Measurements from ENCODE around the gene TOX2.

Gene TOX2

DNA sequence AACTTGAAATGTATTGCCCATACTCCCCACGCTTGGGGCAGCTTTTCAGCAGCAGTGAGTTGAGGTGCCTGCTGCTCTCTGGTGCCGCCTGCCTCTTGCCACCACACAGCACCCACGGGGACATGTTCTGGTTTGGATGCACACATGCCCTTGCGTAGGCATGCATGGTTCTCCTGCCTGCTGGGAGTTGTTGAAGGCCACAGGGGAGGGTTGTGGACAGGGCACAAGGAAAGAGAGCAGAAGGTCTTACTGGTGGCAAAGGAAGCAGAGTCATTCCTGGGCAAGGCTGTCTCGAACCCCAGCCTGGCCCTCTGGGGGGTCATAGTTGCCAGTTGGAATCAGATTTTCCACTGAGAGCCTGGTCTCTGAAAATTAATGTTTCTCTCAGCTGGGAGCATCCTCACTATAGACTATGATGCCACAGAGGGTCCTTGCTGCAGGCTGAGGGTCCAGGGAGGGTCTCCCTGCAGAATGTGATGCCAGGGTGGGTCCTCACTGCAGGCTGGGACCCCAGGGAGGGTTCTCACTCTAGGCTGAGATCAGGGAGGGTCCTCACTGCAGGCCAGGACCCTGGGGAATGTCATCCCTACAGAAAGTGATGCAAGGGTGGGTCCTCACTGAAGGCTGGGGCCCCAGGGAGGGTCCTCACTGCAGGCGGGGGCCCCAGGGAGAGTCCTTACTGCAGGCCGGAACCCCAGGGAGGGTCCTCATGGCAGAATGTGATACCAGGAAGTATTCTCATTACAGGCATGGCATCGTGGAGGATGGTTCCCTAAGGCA, 59.2 kb downstream of the TOX2 start:
- DNase-seq = no peak
- H3K23ac ChIP-seq (ENCODE audit: low read length) = no peak overlapping the region
- H3K27me3 ChIP-seq (ENCODE audit: insufficient read depth, low read length, poor library complexity) = no peaks in the 10 kb centered on the region
- H3K56ac ChIP-seq (ENCODE audit: low read length) = no peak overlapping the region
- no peak overlapping the region for H3K4ac ChIP-seq (ENCODE audit: low read depth, low read length)
- no peak overlapping the region for H3K27ac ChIP-seq (ENCODE audit: low read depth, low read length)
- H2BK120ac ChIP-seq (ENCODE audit: low read depth, low read length) = no peak overlapping the region
- H3K4me2 ChIP-seq (ENCODE audit: low read length) = no peak overlapping the region
- H3K9ac ChIP-seq (ENCODE audit: low read length) = no peak overlapping the region
- H3K18ac ChIP-seq (ENCODE audit: low read length) = no peak overlapping the region
- no CpG with 5 or more reads among the region's 8 CpGs for WGBS (ENCODE audit: extremely low coverage, insufficient coverage, low lambda C conversion rate)
- H3K4me1 ChIP-seq (ENCODE audit: control insufficient read depth, low read depth, low read length) = peaks cover 4% of the 10 kb centered on the region
- no peak overlapping the region for H2BK5ac ChIP-seq (ENCODE audit: low read length)
- no peak overlapping the region for H4K8ac ChIP-seq (ENCODE audit: low read depth, low read length)
- no peak overlapping the region for H2BK15ac ChIP-seq (replicated peaks; ENCODE audit: low read depth)
- no peaks in the 10 kb centered on the region for H3K79me2 ChIP-seq (ENCODE audit: control insufficient read depth, insufficient read depth, low read length)
- H3K79me1 ChIP-seq (ENCODE audit: low read length) = no peaks in the 10 kb centered on the region
- no peaks in the 10 kb centered on the region for H3K36me3 ChIP-seq (ENCODE audit: control insufficient read depth, insufficient read depth, low read length)
- H4K5ac ChIP-seq (ENCODE audit: low read length) = no peak overlapping the region
- H2AK5ac ChIP-seq (ENCODE audit: low read length) = no peak overlapping the region
- no peak overlapping the region for H3K4me3 ChIP-seq (ENCODE audit: low read length)

DNA sequence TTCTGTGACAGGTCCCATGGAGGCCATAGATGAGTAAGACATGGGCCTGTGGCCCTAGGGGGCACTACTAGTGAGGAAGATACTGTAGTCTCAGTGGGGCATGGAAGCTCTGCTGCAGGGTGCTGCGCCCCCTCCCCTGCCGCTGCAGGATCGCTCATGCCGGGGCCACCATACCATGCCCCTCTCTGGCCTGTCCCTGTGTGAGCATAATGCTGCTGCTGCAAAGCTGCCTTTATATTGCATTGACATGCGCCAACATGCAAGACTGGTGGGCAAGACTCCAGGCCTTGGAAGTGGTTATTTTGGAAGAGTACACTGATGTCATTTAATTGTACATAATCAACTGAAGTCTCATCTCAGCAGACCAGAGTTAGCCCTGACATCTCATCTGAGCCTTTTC, 60.0 kb downstream of the TOX2 start:
- H4K5ac ChIP-seq (ENCODE audit: low read length) = no peak overlapping the region
- H3K56ac ChIP-seq (ENCODE audit: low read length) = no peak overlapping the region
- DNase-seq = no peak
- H3K4me2 ChIP-seq (ENCODE audit: low read length) = no peak overlapping the region
- no peak overlapping the region for H3K18ac ChIP-seq (ENCODE audit: low read length)
- no peak overlapping the region for H2BK5ac ChIP-seq (ENCODE audit: low read length)
- no peak overlapping the region for H2BK120ac ChIP-seq (ENCODE audit: low read depth, low read length)
- WGBS (ENCODE audit: extremely low coverage, insufficient coverage, low lambda C conversion rate) = no CpG with 5 or more reads among the region's 5 CpGs
- H3K27me3 ChIP-seq (ENCODE audit: insufficient read depth, low read length, poor library complexity) = no peaks in the 10 kb centered on the region
- H3K79me2 ChIP-seq (ENCODE audit: control insufficient read depth, insufficient read depth, low read length) = no peaks in the 10 kb centered on the region
- no peak overlapping the region for H3K4ac ChIP-seq (ENCODE audit: low read depth, low read length)
- no peak overlapping the region for H3K9ac ChIP-seq (ENCODE audit: low read length)
- no peak overlapping the region for H2BK15ac ChIP-seq (replicated peaks; ENCODE audit: low read depth)
- H4K8ac ChIP-seq (ENCODE audit: low read depth, low read length) = no peak overlapping the region
- H3K23ac ChIP-seq (ENCODE audit: low read length) = no peak overlapping the region
- H3K27ac ChIP-seq (ENCODE audit: low read depth, low read length) = no peak overlapping the region
- no peaks in the 10 kb centered on the region for H3K36me3 ChIP-seq (ENCODE audit: control insufficient read depth, insufficient read depth, low read length)
- no peak overlapping the region for H3K4me3 ChIP-seq (ENCODE audit: low read length)
- peaks cover 4% of the 10 kb centered on the region for H3K4me1 ChIP-seq (ENCODE audit: control insufficient read depth, low read depth, low read length)
- H3K79me1 ChIP-seq (ENCODE audit: low read length) = no peaks in the 10 kb centered on the region
- no peak overlapping the region for H2AK5ac ChIP-seq (ENCODE audit: low read length)

DNA sequence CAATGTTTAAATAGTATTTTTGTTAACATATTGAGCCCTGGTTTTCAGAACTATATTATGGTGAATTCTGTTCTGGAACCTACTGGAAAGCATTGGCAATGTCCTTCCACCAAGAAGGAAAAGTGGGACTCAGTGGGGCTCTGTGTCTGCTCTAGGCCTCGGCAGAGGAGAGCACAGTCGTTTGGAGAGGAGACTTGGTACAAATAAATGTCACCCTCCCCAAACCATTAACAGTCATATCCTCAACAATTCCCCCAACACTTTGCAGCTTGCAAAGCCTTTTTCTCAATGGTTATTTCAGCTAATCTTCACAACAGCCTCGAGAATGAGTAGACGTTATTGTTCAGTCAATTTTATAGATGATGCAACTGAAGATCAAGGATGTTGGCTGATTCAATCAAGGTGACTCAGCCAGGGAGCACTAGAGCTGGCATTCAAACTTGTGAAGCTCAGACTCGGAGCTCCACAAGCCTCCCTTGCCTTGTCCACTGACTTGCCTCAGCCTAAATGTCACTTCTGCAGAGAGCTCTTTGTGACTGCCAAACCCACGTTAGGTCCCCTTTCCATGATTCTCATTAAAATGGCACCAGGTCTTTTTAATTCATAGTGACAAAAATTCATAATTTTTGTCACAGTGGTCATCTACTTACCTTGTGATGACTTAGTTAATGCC, 60.6 kb downstream of the TOX2 start:
- no peak overlapping the region for H2BK120ac ChIP-seq (ENCODE audit: low read depth, low read length)
- H3K56ac ChIP-seq (ENCODE audit: low read length) = no peak overlapping the region
- no peaks in the 10 kb centered on the region for H3K36me3 ChIP-seq (ENCODE audit: control insufficient read depth, insufficient read depth, low read length)
- H3K23ac ChIP-seq (ENCODE audit: low read length) = no peak overlapping the region
- no peak overlapping the region for H4K8ac ChIP-seq (ENCODE audit: low read depth, low read length)
- peak; percentile 25 for DNase-seq
- H2AK5ac ChIP-seq (ENCODE audit: low read length) = no peak overlapping the region
- H3K79me2 ChIP-seq (ENCODE audit: control insufficient read depth, insufficient read depth, low read length) = no peaks in the 10 kb centered on the region
- H3K4ac ChIP-seq (ENCODE audit: low read depth, low read length) = no peak overlapping the region
- H3K4me1 ChIP-seq (ENCODE audit: control insufficient read depth, low read depth, low read length) = peaks cover 4% of the 10 kb centered on the region
- no peak overlapping the region for H3K18ac ChIP-seq (ENCODE audit: low read length)
- no peaks in the 10 kb centered on the region for H3K27me3 ChIP-seq (ENCODE audit: insufficient read depth, low read length, poor library complexity)
- H2BK15ac ChIP-seq (replicated peaks; ENCODE audit: low read depth) = no peak overlapping the region
- no peak overlapping the region for H3K4me3 ChIP-seq (ENCODE audit: low read length)
- H3K4me2 ChIP-seq (ENCODE audit: low read length) = no peak overlapping the region
- no peak overlapping the region for H3K27ac ChIP-seq (ENCODE audit: low read depth, low read length)
- WGBS (ENCODE audit: extremely low coverage, insufficient coverage, low lambda C conversion rate) = no CpG with 5 or more reads among the region's 6 CpGs
- H3K79me1 ChIP-seq (ENCODE audit: low read length) = no peaks in the 10 kb centered on the region
- H3K9ac ChIP-seq (ENCODE audit: low read length) = no peak overlapping the region
- no peak overlapping the region for H2BK5ac ChIP-seq (ENCODE audit: low read length)
- H4K5ac ChIP-seq (ENCODE audit: low read length) = no peak overlapping the region

DNA sequence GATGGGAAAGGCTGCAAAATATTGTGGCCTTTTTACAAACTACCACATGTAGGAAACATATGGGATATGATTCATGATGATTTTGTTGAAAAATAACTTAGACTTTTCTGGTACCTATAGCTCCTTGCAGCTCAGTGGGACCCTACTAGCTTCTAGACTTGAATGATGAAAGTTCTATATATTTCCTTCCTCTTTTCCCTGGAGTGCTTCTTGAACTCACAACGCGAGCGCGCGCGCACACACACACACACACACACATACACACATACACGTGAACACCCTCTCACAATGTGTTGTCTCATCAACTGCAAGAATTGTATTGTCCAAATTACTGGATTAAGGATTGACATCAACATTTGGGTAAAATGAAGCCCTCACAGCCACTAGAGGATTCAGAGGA, 61.9 kb downstream of the TOX2 start:
- WGBS (ENCODE audit: extremely low coverage, insufficient coverage, low lambda C conversion rate) = no CpG with 5 or more reads among the region's 7 CpGs
- H3K4me1 ChIP-seq (ENCODE audit: control insufficient read depth, low read depth, low read length) = peaks cover 4% of the 10 kb centered on the region
- no peak overlapping the region for H3K9ac ChIP-seq (ENCODE audit: low read length)
- H3K27me3 ChIP-seq (ENCODE audit: insufficient read depth, low read length, poor library complexity) = no peaks in the 10 kb centered on the region
- H3K4me2 ChIP-seq (ENCODE audit: low read length) = no peak overlapping the region
- no peak overlapping the region for H3K27ac ChIP-seq (ENCODE audit: low read depth, low read length)
- H3K4me3 ChIP-seq (ENCODE audit: low read length) = no peak overlapping the region
- no peaks in the 10 kb centered on the region for H3K79me1 ChIP-seq (ENCODE audit: low read length)
- H3K23ac ChIP-seq (ENCODE audit: low read length) = no peak overlapping the region
- H4K5ac ChIP-seq (ENCODE audit: low read length) = no peak overlapping the region
- no peak overlapping the region for H2BK15ac ChIP-seq (replicated peaks; ENCODE audit: low read depth)
- H2AK5ac ChIP-seq (ENCODE audit: low read length) = no peak overlapping the region
- no peak overlapping the region for H2BK5ac ChIP-seq (ENCODE audit: low read length)
- no peak for DNase-seq
- no peaks in the 10 kb centered on the region for H3K36me3 ChIP-seq (ENCODE audit: control insufficient read depth, insufficient read depth, low read length)
- no peak overlapping the region for H3K18ac ChIP-seq (ENCODE audit: low read length)
- H4K8ac ChIP-seq (ENCODE audit: low read depth, low read length) = no peak overlapping the region
- H3K4ac ChIP-seq (ENCODE audit: low read depth, low read length) = no peak overlapping the region
- no peaks in the 10 kb centered on the region for H3K79me2 ChIP-seq (ENCODE audit: control insufficient read depth, insufficient read depth, low read length)
- no peak overlapping the region for H2BK120ac ChIP-seq (ENCODE audit: low read depth, low read length)
- H3K56ac ChIP-seq (ENCODE audit: low read length) = no peak overlapping the region

DNA sequence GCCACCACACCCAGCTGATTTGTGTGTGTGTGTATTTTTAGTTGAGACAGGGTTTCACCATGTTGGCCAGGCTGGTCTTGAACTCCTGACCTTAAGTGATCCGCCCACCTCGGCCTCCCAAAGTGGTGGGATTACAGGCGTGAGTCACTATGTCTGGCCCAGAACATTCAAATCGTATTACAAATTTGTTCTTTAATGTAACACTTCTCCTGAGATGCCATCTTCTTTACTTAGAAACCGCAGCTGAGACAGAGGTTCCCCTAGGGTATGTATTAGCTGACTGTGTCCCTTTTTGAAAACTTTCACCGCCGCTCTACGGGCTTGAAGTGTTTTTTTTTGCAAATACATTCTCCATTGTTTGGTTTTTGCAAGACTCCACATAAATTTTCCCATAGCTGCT, 62.6 kb downstream of the TOX2 start:
- Histone ChIP-seq H3K9ac (ENCODE audit: low read length) (no peak overlapping the region), H3K56ac (ENCODE audit: low read length) (no peak overlapping the region), H3K4me1 (ENCODE audit: control insufficient read depth, low read depth, low read length) (peaks cover 4% of the 10 kb centered on the region), H2BK15ac (replicated peaks; ENCODE audit: low read depth) (no peak overlapping the region), H2BK5ac (ENCODE audit: low read length) (no peak overlapping the region), H3K79me1 (ENCODE audit: low read length) (no peaks in the 10 kb centered on the region), H4K5ac (ENCODE audit: low read length) (no peak overlapping the region), H3K4me3 (ENCODE audit: low read length) (no peak overlapping the region), H3K23ac (ENCODE audit: low read length) (no peak overlapping the region), H3K27ac (ENCODE audit: low read depth, low read length) (peak overlapping the region; percentile 20), H2AK5ac (ENCODE audit: low read length) (no peak overlapping the region), H3K4ac (ENCODE audit: low read depth, low read length) (no peak overlapping the region), H4K8ac (ENCODE audit: low read depth, low read length) (no peak overlapping the region), H3K18ac (ENCODE audit: low read length) (no peak overlapping the region), H3K4me2 (ENCODE audit: low read length) (no peak overlapping the region), H3K27me3 (ENCODE audit: insufficient read depth, low read length, poor library complexity) (no peaks in the 10 kb centered on the region), H3K79me2 (ENCODE audit: control insufficient read depth, insufficient read depth, low read length) (no peaks in the 10 kb centered on the region), H3K36me3 (ENCODE audit: control insufficient read depth, insufficient read depth, low read length) (no peaks in the 10 kb centered on the region), H2BK120ac (ENCODE audit: low read depth, low read length) (no peak overlapping the region)
- no CpG with 5 or more reads among the region's 8 CpGs for WGBS (ENCODE audit: extremely low coverage, insufficient coverage, low lambda C conversion rate)
- DNase-seq = no peak
